ENCODE results near the gene TOP3A.

TOP3A gene

DNA sequence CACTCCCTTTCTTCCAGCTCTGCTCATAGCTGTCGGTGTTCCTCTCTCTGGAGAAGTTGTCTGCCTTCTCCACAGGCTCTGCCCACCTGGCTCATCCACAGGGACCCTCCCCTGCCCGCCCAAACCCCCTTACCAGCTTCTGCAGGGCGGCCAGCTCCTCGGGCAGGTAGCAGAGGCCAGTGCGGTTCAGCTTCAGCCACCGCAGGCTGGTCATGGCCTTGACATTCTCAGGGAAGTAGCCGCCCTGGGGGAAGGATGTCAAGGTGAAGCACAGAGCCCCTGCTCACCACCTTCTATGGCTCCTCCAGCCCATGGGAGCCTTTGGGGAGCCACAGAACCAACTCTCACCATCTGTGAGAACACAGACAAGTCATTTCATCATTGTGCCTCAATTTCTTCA lies 58.0 kb downstream of the TOP3A start:
- Mint-ChIP-seq H3K27me3 (ENCODE audit: low read depth, poor library complexity) (peaks cover 3% of the 10 kb centered on the region), H3K27ac (no peak overlapping the region), H3K36me3 (ENCODE audit: low read depth) (no peaks in the 10 kb centered on the region), H3K4me1 (peaks cover 34% of the 10 kb centered on the region), H3K4me3 (no peak overlapping the region), H3K9me3 (no peaks in the 10 kb centered on the region)
- TF ChIP-seq, protein P1, sequence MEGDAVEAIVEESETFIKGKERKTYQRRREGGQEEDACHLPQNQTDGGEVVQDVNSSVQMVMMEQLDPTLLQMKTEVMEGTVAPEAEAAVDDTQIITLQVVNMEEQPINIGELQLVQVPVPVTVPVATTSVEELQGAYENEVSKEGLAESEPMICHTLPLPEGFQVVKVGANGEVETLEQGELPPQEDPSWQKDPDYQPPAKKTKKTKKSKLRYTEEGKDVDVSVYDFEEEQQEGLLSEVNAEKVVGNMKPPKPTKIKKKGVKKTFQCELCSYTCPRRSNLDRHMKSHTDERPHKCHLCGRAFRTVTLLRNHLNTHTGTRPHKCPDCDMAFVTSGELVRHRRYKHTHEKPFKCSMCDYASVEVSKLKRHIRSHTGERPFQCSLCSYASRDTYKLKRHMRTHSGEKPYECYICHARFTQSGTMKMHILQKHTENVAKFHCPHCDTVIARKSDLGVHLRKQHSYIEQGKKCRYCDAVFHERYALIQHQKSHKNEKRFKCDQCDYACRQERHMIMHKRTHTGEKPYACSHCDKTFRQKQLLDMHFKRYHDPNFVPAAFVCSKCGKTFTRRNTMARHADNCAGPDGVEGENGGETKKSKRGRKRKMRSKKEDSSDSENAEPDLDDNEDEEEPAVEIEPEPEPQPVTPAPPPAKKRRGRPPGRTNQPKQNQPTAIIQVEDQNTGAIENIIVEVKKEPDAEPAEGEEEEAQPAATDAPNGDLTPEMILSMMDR (IDR thresholded peaks at IDR 0.05): no peak
- no peak for DNase-seq

DNA sequence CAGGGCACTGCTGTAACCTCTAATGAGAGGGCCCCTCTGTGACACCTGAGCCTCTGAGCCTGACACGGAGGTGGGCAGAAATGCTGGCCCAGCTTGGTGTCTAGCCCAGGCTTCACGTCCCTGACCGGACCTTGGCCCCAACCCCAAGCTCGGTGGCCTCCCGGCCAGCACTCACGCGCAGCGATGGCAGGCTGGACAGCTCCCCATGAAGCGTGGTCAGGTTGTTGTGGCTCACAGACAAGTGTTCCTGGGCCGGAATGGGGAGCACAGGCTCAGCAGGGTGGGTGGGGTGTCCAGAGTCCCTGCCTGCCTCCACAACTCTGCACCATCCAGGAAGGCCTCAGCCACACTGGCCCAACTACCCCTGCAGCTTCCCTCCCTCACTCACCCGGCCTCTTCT lies 58.4 kb downstream of the TOP3A start:
- peaks cover 3% of the 10 kb centered on the region for H3K27me3 Mint-ChIP-seq (ENCODE audit: low read depth, poor library complexity)
- H3K36me3 Mint-ChIP-seq (ENCODE audit: low read depth): no peaks in the 10 kb centered on the region
- no peaks in the 10 kb centered on the region for H3K9me3 Mint-ChIP-seq
- TF ChIP-seq, protein P1 (IDR thresholded peaks at IDR 0.05): no peak
- H3K27ac Mint-ChIP-seq: no peak overlapping the region
- DNase-seq: no peak
- no peak overlapping the region for H3K4me3 Mint-ChIP-seq
- H3K4me1 Mint-ChIP-seq: peaks cover 30% of the 10 kb centered on the region

DNA sequence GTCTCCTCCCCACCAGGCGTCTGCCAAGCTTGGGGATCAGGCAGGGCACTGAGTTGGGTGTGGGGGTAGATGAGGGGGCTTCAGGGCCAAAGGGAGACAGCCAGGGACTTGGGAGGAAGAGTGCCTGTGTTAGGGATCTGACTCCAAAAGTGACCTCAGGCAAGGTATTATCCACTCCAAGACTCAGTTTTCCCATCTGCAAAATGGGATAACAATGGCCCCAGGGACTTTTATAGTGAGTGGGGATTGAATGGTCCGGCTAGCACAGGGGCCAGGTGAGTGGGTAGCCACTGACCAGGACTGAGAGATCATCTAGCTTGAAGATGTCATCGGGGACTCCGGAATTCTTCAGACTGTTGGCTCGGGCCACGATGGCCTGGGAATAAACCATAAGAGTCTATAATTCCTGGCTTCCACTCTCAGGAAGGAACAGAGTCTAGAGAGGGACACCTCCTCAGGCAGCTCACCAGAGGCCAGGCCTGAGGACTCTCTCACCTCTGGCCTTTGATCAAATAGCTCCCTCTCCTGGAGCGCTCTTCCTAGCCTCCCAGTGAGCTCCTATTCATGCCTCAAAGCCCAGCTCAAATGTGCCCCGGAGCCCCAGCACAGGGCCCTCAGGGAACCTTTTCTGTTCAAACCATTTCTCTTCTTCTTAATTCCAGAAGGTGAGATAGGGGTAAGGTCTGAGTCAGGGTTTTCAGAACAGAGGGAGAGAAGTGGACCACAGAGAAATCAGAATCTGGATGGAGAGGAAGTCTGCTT lies 59.7 kb downstream of the TOP3A start:
- TF ChIP-seq, protein P1 (IDR thresholded peaks at IDR 0.05): no peak

DNA sequence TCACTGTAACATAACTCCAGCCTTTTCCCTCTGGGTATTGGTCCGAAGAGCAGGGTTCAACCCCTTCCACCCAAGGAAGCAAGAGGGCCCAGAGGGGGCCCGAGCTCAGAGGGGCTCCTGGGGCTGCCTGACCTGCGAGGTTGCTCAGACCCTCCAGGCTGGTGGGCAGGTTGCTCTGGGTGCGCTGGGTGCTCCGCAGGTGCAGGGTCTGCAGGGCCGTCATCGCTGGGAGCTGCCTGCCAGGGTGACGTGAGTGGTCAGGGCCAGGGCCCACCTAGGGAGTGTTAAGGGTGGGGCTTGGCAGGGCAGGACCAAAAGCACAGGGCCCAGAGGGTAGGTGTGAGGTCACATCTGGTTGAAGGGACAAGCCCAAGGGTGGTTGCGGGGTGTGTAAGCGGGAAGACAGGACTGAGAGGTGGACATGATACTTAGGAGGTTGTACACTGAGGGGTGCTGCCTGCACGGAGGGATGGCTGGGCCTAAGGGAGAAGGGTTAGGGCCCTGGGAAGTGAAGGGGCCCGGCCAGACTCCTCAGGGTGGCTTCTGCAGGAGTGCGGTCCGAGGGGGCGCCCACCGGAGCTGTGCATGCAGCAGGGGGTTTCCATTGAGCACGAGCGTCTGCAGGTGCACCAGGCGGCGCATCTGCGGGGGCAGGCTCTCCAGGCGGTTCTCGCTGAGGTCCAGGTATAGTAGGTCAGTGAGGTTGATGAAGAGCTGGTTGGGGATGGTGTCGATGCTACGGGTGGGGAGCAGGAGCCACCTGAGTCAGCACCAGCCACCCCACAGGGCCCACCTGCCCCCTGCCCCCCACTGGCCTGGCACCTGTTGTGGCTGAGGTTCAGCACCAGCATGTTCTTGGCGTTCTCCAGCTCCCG lies 60.6 kb downstream of the TOP3A start:
- H3K36me3 Mint-ChIP-seq (ENCODE audit: low read depth): peaks cover 12% of the 10 kb centered on the region
- H3K9me3 Mint-ChIP-seq: no peaks in the 10 kb centered on the region
- peaks cover 3% of the 10 kb centered on the region for H3K27me3 Mint-ChIP-seq (ENCODE audit: low read depth, poor library complexity)
- TF ChIP-seq, protein P1 (IDR thresholded peaks at IDR 0.05): no peak
- H3K4me3 Mint-ChIP-seq: no peak overlapping the region
- H3K27ac Mint-ChIP-seq: no peak overlapping the region
- H3K4me1 Mint-ChIP-seq: peaks cover 21% of the 10 kb centered on the region
- no peak for DNase-seq

More for the DNA sequence above, 59.7 kb downstream of the TOP3A start:
- Mint-ChIP-seq H3K27me3 (ENCODE audit: low read depth, poor library complexity) (peaks cover 3% of the 10 kb centered on the region), H3K27ac (no peak overlapping the region), H3K4me1 (peaks cover 27% of the 10 kb centered on the region), H3K36me3 (ENCODE audit: low read depth) (peaks cover 9% of the 10 kb centered on the region), H3K4me3 (no peak overlapping the region), H3K9me3 (no peaks in the 10 kb centered on the region)
- no peak for DNase-seq

DNA sequence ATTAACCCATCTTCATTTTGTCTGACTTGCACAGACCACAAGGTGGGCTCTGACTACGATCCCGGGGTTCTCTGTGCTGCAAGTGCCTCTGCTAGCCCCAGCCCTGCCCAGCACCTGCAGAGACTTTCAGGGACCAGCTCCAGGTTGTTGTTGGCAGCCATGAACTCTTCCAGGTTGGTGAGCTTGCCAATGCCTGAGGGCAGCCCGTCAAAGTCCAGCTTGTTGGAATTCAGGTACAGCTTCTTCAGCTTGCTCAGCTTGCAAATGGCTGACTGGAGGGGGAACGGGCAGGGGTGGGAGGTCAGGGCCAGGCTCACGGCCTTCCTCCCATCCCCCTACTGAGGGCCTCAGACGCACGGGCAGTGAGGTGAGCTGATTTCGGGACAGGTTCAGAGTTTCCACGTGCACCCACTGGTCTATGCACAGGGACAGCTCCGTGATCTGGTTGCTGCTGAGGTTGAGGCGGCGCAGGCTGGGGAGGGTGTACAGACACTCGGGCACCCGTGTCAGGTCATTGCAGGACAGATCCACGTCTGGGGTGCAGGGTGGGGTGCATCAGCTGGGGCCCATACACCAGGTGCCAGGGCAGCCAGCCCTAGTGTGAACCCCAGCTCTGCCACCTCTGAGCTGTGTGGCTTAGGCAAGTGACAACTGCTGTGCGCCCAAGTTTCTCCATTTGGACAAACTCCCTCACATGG lies 61.5 kb downstream of the TOP3A start:
- no peak for DNase-seq
- peaks cover 22% of the 10 kb centered on the region for H3K4me1 Mint-ChIP-seq
- H3K27me3 Mint-ChIP-seq (ENCODE audit: low read depth, poor library complexity): peaks cover 4% of the 10 kb centered on the region
- TF ChIP-seq, protein P1 (IDR thresholded peaks at IDR 0.05): no peak
- H3K36me3 Mint-ChIP-seq (ENCODE audit: low read depth): peaks cover 12% of the 10 kb centered on the region
- H3K9me3 Mint-ChIP-seq: no peaks in the 10 kb centered on the region
- H3K27ac Mint-ChIP-seq: no peak overlapping the region
- H3K4me3 Mint-ChIP-seq: no peak overlapping the region
